ENCODE measurements around the gene PIK3CG. TPM values are rescaled to one million over a fixed set of nuclear protein-coding genes. Genes with fewer than 3 reads are reported as not detected.

Gene PIK3CG
- total RNA-seq, 1 donor from 2014 or later = not detected

- peaks cover 4% of the 10 kb centered on the region for H3K9me3 Mint-ChIP-seq
- peaks cover 27% of the 10 kb centered on the region for H3K4me1 Mint-ChIP-seq (ENCODE audit: unreplicated experiment)
- no peak for TF ChIP-seq CTCF (conservative IDR thresholded peaks at IDR 0.05)
- H3K27ac Mint-ChIP-seq = no peak overlapping the region
- no peak for DNase-seq (ENCODE audit: extremely low spot score, unreplicated experiment)
- no peaks in the 10 kb centered on the region for H3K36me3 Mint-ChIP-seq
- no peak overlapping the region for H3K4me3 Mint-ChIP-seq
- no peaks in the 10 kb centered on the region for H3K27me3 Mint-ChIP-seq
Measured at GRCh38 chr7:106881984-106882383, 16.9 kb downstream of the PIK3CG start.

- Mint-ChIP-seq H3K27ac (no peak overlapping the region), H3K4me3 (no peak overlapping the region), H3K27me3 (no peaks in the 10 kb centered on the region), H3K36me3 (no peaks in the 10 kb centered on the region), H3K4me1 (ENCODE audit: unreplicated experiment) (peaks cover 17% of the 10 kb centered on the region), H3K9me3 (peaks cover 4% of the 10 kb centered on the region)
- no peak for DNase-seq (ENCODE audit: extremely low spot score, unreplicated experiment)
- TF ChIP-seq CTCF (conservative IDR thresholded peaks at IDR 0.05) = no peak
Measured at GRCh38 chr7:106883456-106884026, 18.5 kb downstream of the PIK3CG start.

- H3K36me3 Mint-ChIP-seq = no peaks in the 10 kb centered on the region
- H3K9me3 Mint-ChIP-seq = peaks cover 4% of the 10 kb centered on the region
- no peak overlapping the region for H3K27ac Mint-ChIP-seq
- no peak for TF ChIP-seq CTCF (conservative IDR thresholded peaks at IDR 0.05)
- peaks cover 3% of the 10 kb centered on the region for H3K4me1 Mint-ChIP-seq (ENCODE audit: unreplicated experiment)
- H3K27me3 Mint-ChIP-seq = no peaks in the 10 kb centered on the region
- DNase-seq (ENCODE audit: extremely low spot score, unreplicated experiment) = no peak
- H3K4me3 Mint-ChIP-seq = no peak overlapping the region
Measured at GRCh38 chr7:106885652-106886051, 20.6 kb downstream of the PIK3CG start.

- no peak overlapping the region for H3K4me3 Mint-ChIP-seq
- no peak for DNase-seq (ENCODE audit: extremely low spot score, unreplicated experiment)
- no peak overlapping the region for H3K27ac Mint-ChIP-seq
- peaks cover 4% of the 10 kb centered on the region for H3K9me3 Mint-ChIP-seq
- no peaks in the 10 kb centered on the region for H3K36me3 Mint-ChIP-seq
- no peak for TF ChIP-seq CTCF (conservative IDR thresholded peaks at IDR 0.05)
- H3K4me1 Mint-ChIP-seq (ENCODE audit: unreplicated experiment) = peaks cover 3% of the 10 kb centered on the region
- H3K27me3 Mint-ChIP-seq = no peaks in the 10 kb centered on the region
Measured at GRCh38 chr7:106887421-106887820, 22.3 kb downstream of the PIK3CG start.

- no peak overlapping the region for H3K27ac Mint-ChIP-seq
- no peak overlapping the region for H3K4me3 Mint-ChIP-seq
- DNase-seq (ENCODE audit: extremely low spot score, unreplicated experiment) = no peak
- no peaks in the 10 kb centered on the region for H3K36me3 Mint-ChIP-seq
- no peaks in the 10 kb centered on the region for H3K27me3 Mint-ChIP-seq
- TF ChIP-seq CTCF (conservative IDR thresholded peaks at IDR 0.05) = no peak
- peaks cover 4% of the 10 kb centered on the region for H3K9me3 Mint-ChIP-seq
- peaks cover 3% of the 10 kb centered on the region for H3K4me1 Mint-ChIP-seq (ENCODE audit: unreplicated experiment)
Measured at GRCh38 chr7:106888204-106888603, 23.1 kb downstream of the PIK3CG start.

- Mint-ChIP-seq H3K27me3 (no peaks in the 10 kb centered on the region), H3K4me1 (ENCODE audit: unreplicated experiment) (no peaks in the 10 kb centered on the region), H3K36me3 (no peaks in the 10 kb centered on the region), H3K9me3 (no peaks in the 10 kb centered on the region), H3K4me3 (no peak overlapping the region), H3K27ac (no peak overlapping the region)
- no peak for DNase-seq (ENCODE audit: extremely low spot score, unreplicated experiment)
- TF ChIP-seq CTCF (conservative IDR thresholded peaks at IDR 0.05) = no peak
Measured at GRCh38 chr7:106890952-106891351, 25.9 kb downstream of the PIK3CG start.

All from type B pancreatic cell (in vitro differentiated cells).